GM19455 (cell line): Measurements from ENCODE around the gene CLCA1.

Source experiments
- ATAC-seq: cut with Tn5 transposase; IDR thresholded peaks from one replicate; pipeline ENCODE4 v1.9.1; 2021; ENCODE audit not compliant: unreplicated experiment

CLCA1 gene

DNA sequence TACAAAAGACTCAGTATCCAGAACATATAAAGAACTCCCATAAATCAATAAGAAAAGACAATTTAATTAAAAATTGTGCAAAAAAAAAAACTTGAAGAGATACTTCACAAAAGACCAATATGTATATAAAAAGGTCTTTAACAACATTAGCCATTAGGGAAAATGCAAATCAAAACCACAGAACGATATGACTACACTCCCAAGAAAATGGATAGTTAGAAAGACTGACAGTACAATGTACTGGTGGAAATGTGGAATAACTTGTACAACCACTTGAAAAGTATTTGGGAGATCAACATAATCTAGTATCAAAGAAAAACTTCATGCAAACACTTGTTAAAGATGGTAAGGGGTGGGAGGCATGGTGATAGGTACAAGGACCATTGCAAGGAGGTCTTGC lies 3.9 kb upstream of the CLCA1 start:
- no peak for ATAC-seq

DNA sequence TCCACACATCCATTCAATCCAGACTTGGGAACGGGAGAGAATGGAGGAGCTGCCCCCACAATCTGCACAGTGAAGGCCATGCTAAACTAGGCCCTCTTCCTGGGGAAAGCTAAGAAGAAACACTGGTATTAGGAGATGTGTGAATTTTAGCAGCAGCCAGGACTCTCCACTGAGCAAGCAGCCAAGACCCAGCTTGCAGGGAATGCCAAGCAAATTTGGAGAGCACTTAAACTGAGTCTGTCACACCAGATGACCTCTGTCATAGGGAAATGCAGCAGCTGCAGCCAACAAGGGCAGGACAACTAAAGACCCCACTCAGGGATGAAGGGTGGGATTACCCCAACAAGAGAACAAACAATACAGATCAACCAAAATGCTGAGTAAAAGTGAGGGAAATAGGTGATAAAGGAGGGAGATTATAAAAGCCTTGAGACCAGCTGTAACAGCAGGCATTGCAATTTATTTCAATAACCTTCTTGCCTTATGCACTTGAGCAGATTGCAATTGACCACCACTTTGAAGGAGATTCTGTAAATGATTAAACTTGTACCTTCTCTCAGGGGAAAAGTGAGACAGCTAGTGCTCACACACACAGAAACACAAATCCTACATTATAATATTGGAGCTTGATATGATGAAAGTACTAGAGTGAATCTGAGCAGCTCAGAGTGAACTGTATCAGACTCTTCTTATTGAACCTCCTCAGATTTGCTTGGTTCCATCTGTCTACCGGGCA lies 2.5 kb upstream of the CLCA1 start:
- ATAC-seq: no peak

DNA sequence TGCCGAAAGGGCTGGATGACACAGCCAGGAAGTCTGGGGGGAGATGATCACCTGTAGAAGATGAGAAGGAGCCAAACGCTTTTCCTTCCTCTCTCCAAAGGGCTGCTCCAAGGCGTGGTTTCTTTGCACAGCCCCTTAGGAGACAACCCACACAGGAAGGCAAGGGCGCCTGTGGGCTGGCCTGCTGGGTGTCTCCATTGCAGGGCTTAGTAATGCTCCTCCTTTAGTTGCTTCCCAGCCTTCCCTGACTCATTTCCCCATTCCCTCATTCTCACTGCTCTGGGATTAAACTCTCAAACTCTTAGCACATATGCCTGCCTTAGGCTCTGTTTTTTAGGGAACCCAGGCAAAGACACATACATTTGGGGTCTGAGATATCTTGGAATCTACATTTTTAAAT lies 1.7 kb upstream of the CLCA1 start:
- no peak for ATAC-seq

DNA sequence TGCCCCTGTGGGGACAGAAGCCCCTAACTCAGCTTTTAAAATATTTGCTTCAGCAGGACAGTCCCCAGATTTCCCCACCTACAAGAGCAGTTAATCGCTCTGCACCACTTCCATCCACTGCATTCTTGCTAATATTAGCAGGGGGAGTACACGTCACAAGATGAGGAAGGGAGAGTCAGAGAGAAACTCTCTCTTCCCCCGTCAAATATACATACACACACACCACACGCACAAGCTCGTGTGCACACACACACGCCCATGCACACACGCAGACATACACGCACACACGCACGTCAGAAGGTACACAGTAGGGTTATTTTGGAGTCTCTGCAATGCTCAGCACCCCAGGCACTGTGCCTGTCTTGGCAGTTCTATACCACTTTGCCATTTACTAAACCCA lies 2.1 kb downstream of the CLCA1 start:
- no peak for ATAC-seq

DNA sequence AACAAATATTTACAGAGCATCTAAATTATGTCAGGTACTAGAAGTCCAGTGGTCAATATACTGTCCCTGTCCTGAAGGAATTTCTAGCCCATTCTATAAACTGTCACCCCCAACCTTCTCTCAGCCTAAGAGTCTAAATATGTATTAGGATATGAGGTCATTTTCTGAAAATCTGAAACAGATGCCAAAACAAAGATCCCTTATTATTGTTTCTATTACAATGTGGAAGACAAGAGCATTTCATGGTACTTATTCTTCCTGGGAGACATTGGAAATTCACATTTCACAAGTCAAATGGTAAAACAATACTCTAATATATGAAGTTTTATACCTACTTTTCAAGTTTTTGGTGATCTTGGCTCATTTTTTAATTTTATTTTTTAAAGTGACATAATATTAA lies 2.6 kb downstream of the CLCA1 start:
- ATAC-seq: no peak

DNA sequence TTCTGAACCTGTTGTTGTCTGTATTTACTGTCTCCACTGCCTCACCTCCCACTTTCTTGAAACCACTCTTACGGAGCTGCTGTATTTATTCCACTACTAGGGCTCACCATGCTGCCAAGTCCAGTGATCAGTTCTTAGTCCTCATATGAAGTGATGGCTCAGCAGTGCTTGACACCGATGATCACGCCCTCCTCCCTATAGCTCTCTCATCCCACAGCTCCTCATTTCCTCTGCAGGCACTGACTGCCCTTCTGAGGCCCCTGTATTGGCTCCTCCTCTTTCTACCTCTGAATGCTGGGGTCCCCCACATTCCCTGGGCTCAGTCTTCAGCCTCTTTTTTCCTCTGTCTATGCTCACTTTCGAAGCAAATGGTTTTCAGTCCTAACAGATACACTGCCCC lies 3.4 kb downstream of the CLCA1 start:
- no peak for ATAC-seq

DNA sequence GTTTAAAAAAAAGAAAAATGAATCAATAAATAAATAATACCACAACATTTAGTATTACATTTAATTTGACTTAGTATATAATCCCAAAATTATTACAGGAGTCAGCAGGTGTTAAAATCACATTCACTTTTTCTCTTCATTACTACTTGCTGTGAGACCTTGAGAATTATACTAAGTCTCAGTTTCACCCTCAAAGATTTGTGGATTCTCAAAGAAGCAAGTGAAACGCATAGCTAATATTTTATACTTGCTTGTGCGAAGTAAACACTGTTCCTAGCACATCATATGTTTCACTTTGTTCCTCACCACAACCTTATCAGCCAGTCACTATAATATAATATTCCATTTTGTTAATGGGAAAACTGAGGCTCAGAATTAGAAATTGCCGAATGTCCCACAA lies 4.0 kb downstream of the CLCA1 start:
- no peak for ATAC-seq

DNA sequence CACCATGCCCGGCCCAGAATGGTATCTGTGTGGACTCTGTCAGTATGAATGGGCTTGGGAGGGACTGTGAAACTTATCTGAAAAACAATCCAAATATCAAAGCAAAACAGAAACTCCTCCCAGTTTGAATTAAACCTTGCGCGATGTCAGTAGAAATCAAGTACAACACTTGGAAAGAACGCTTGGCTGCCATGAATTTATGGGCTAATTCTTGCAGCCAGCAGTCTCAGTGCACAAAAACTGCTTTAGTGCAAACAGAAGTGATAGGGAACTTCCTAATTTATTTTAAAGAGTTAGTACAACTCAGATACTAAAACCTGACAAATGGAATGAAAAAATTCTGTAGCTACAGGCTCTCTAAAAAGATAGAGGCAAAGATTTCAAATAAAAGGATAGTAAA lies 8.5 kb downstream of the CLCA1 start:
- no peak for ATAC-seq

DNA sequence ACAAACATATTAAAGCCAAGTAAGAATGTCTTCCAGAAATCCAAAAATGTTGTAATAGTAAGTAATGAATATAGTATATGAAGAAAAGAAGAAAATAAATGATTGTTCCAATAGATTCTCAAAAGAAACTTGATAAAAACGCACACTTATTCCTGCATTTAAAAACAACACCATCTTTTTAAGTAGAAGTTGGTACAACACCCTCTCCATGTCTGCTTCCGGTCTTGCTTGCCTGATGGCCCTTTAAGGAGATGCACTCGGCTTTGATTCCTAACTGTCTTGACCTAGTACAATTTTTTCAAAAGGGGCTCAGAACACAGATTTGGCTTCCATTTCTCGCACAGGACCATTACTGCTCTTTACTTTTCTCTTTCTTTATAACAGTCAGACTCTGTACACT lies 9.0 kb downstream of the CLCA1 start:
- no peak for ATAC-seq

DNA sequence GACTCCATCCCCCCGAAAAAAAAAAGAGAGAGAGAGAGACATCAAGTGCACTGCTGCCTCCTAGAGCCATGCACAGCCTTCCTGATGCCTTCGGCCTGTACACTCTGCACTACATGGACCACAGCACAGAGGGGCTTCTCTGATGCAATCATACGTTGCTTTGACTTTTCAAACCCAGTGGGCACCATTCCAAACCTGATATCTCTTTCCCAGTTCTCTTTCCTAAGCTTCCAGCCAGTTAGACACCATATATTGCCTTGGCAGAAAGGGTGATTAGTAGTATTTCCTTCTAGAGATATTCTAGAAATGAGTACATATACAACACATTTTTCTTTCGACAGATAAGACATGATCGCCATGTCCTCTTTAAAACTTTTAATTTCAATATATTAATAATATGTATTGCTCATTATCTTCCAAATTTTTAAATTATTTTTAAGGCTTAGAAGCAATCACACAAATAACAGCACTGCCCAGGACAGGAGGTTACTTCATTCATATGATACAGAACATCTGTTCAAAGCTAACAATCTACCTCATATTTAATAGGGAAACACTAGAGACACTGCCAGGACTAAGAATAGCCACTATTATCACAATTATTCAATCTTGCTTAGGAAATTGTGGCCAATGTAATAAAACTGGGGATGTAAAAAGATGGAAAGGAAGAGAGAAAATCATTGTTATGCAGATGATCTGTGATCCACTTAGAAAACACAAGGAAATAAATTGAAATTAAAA lies 9.9 kb downstream of the CLCA1 start:
- no peak for ATAC-seq

DNA sequence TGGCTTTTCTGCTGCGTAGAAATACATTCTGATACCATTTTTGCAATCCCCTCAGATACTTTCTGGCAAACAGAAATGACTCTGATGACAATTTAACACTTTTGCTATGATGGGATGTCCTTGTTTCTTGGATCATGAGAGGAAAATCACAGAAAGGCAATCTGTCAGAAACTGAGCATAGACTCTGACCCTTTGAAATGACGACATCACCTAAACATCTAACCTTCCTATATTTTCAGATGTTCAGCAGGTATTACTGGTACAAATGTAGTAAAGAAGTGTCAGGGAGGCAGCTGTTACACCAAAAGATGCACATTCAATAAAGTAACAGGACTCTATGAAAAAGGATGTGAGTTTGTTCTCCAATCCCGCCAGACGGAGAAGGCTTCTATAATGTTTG lies 13.2 kb downstream of the CLCA1 start:
- no peak for ATAC-seq

DNA sequence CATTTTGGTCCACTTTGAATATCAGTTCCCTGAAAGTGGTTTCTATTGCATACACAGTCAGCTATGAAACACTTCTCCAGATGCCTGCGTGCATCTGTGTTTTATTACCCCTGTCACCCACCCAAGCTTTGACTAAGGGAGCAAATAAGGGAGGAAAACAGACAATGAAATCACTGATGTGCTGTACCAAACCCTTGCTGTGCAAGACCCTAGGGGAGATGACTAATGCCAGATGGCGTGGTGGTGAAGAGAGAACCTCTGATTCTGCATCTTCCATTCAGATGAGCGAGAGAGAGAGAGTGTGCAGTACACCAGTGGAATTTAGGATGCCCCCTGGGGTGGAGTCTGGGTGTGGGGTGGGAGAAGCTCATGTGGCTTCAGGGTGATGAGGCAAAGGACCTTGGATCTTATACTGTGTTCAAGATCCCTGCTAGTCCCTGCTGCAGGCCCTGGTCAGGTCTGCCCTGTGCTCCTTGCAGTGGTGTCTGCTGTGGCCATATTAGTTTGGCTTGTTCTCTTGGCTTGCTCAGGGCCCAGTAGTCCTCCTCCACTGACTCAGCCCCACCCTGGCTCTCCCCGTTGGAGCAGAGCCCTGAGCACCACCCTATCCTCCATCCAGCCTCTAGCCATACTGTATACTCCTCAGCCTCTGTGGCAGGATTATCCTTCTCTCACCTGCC lies 18.5 kb downstream of the CLCA1 start:
- ATAC-seq: no peak

DNA sequence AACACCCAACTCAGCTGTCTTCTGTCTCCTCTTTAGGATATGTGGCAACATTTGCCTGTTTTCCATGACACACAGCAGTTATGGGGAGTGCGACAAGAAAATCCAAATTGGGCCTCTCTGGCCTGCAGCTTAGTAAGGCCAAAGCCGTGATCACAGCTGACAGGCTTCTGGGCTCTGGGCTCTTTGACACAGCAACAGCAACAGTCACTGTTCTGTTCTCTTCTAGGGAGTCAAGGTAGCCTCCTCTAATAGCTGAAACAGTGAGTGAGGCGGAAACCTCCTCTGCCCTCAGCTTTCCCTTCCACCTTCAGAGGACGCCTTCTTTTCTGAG lies 19.0 kb downstream of the CLCA1 start:
- no peak for ATAC-seq

DNA sequence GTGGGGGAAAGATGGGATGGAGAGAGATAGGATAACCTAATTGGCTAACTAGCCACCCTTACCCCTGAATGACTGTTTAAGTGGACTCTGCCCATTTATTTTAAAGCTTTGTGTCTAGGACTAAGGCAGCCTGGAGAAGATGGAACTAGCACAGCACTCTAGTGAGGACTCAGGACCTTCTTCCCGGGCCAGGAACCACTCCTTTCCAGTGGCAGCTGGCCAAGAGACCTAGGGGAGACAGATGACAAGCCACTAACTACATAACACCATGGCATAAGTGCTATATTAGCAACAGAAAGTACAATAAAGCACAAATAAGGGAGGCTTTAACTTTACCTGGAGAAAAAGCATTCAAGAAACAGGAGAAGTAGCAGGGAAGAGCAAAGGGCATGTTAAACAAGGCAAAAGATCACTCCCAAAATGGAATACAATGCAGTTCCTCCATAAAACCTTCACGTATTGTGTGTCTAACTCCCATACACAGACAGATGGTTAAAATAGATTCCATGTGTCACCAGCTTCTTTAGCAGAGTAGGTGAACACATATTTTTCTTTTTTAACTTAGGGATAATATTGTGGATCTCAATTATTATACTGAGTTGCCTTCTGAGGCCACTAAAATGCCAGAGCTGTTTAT lies 20.6 kb downstream of the CLCA1 start:
- no peak for ATAC-seq

DNA sequence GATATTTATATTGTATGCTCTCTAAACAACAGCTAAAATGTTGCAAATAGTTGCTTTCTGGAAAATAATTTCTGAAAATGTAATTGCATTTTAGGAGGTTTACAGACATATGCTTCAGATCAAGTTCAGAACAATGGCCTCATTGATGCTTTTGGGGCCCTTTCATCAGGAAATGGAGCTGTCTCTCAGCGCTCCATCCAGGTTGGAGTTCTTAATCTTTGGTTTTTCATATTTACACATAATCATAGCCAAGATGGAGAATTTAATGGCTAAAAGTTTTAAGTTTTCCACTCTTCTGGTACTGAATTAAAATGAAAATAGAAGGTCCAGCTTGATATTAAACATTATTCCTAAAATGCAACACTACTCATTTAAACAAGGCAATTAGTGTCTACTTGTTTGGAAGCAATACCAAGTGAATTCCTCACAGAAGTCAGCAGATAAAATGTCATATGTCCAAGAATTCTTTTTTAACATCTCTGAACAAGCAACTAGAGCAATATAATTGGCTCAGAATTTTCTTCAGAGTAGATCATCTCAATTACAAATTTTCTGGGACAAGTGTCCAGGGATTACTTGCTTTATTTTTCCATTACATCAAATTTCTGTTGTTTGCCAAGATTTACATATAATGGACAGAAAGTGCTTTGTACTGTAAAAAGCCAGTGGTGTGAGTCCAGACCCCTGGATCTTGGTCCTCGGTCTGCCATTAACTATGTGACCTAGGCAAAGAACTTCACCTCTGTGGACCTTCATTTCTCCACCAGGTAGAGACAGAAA lies 22.6 kb downstream of the CLCA1 start:
- no peak for ATAC-seq

DNA sequence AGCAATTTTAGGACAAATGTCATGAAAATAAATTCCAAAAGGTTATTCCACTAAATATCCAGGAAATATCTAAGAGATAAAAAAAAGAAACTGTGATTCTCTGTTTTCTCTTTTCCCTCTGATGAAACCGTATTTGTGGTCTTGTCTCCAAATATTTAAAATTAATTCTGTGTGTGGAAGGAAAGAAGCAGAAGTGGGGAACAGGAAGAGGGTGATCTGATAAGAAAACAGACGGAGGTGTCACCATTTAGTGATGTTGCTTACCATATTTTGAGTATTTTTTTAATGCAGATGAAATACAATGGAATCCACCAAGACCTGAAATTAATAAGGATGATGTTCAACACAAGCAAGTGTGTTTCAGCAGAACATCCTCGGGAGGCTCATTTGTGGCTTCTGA lies 29.6 kb downstream of the CLCA1 start:
- no peak for ATAC-seq

DNA sequence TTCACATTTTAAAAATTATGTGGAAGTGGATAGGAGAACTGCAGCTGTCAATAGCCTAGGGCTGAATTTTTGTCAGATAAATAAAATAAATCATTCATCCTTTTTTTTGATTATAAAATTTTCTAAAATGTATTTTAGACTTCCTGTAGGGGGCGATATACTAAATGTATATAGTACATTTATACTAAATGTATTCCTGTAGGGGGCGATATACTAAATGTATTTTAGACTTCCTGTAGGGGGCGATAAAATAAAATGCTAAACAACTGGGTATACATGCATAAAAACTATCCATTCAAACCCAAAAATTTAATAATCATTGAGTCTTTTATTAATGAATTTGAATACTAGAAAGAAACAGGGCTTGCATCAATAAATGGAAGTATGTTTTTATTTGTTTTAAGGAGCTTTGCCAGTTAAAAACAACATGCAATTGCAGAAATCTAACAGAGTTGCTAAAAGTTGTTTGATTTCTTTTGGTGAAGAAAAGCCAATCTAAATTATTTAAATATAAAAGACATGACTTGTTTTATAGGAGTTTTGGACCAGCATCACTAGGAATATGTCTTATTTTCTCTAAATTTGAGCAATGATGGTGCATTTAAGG lies 31.4 kb downstream of the CLCA1 start:
- ATAC-seq: peak; percentile 60

DNA sequence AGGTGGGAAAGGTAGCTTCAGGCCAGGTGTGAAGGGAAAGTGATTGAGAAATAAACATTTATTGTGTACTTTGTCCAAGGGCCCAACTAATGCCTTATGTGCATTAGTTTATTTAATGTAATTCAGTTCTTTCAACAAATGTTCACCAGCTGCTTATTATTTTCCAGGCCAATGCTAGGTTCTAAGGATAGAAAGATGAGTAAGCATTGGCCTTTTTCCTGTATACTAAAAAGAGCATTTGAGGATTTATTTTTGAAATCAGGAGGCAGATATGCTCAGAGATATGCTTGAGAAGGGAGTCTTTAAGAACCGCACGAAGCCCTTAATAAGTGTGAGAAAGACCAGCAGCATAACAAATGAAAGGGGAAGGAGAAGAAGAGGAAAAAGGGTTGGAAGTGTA lies 32.0 kb downstream of the CLCA1 start:
- no peak for ATAC-seq

DNA sequence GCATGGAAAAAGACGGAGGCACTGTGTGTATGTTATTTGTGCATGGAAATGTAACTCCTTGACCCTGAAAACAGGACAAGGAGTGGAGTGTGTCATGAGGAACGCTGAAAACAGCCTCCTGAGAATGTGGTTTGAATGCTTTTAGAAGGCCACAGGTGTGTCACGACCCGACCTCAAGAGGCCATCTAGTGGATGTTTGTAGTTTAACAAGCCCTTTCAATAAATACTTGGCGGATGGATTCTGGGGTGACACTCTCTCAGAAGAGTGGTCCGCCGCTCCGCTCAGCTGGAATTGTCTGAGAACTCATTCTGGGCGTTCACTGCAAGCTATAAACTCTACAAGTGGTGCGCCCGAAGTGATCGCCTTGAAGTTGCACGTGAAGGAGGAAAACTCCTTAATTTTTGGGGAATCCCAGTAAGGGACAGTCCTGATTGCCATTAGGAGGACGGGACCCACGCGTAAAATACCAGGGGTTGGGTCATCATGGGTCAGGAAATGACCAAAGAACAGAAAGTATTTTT lies 33.5 kb downstream of the CLCA1 start:
- peak; percentile 73 for ATAC-seq

DNA sequence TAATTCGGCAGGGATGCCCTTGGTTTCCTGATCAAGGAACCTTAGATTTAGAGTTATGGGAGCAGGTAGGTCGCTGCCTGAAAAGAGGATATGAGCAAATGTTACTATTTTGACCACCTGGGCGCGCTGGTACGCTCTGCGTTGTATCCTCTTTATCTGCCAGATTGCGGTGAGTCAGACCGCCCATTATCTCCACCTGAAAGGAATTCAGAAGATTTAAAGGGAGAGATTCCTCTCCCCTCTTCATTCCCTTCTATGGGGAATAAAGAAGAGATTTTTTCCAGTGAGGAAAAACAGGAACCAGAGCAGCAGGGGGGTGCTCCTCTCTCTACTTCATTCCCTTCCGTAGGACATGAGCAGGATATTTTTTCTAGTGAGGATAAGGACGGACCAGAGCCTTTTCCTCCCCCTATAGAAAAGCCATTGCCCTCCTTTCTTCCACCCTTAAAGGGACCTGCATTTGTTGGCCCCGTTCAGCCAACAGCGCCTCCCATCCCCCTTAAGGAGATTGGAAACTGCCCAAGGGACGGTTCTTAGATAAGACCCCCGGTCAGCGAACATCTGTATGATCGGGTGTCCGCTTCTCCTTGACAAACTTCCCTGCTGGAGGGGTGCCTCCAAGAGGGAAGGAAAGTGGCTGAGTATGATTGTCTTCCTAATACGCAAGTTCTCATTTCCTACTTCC lies 34.1 kb downstream of the CLCA1 start:
- ATAC-seq: no peak
